HG02763 (cell line): ENCODE measurements around the gene PARD3B.

Source experiments
- ATAC-seq: cut with Tn5 transposase; IDR thresholded peaks from one replicate; pipeline ENCODE4 v1.9.1; 2021; ENCODE audit warnings: mild to moderate bottlenecking, moderate library complexity; ENCODE audit not compliant: unreplicated experiment

The PARD3B gene, protein sequence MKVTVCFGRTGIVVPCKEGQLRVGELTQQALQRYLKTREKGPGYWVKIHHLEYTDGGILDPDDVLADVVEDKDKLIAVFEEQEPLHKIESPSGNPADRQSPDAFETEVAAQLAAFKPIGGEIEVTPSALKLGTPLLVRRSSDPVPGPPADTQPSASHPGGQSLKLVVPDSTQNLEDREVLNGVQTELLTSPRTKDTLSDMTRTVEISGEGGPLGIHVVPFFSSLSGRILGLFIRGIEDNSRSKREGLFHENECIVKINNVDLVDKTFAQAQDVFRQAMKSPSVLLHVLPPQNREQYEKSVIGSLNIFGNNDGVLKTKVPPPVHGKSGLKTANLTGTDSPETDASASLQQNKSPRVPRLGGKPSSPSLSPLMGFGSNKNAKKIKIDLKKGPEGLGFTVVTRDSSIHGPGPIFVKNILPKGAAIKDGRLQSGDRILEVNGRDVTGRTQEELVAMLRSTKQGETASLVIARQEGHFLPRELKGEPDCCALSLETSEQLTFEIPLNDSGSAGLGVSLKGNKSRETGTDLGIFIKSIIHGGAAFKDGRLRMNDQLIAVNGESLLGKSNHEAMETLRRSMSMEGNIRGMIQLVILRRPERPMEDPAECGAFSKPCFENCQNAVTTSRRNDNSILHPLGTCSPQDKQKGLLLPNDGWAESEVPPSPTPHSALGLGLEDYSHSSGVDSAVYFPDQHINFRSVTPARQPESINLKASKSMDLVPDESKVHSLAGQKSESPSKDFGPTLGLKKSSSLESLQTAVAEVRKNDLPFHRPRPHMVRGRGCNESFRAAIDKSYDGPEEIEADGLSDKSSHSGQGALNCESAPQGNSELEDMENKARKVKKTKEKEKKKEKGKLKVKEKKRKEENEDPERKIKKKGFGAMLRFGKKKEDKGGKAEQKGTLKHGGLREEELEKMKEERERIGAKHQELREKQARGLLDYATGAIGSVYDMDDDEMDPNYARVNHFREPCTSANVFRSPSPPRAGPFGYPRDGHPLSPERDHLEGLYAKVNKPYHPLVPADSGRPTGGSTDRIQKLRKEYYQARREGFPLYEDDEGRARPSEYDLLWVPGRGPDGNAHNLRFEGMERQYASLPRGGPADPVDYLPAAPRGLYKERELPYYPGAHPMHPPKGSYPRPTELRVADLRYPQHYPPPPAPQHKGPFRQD (N-terminal part only)

DNA sequence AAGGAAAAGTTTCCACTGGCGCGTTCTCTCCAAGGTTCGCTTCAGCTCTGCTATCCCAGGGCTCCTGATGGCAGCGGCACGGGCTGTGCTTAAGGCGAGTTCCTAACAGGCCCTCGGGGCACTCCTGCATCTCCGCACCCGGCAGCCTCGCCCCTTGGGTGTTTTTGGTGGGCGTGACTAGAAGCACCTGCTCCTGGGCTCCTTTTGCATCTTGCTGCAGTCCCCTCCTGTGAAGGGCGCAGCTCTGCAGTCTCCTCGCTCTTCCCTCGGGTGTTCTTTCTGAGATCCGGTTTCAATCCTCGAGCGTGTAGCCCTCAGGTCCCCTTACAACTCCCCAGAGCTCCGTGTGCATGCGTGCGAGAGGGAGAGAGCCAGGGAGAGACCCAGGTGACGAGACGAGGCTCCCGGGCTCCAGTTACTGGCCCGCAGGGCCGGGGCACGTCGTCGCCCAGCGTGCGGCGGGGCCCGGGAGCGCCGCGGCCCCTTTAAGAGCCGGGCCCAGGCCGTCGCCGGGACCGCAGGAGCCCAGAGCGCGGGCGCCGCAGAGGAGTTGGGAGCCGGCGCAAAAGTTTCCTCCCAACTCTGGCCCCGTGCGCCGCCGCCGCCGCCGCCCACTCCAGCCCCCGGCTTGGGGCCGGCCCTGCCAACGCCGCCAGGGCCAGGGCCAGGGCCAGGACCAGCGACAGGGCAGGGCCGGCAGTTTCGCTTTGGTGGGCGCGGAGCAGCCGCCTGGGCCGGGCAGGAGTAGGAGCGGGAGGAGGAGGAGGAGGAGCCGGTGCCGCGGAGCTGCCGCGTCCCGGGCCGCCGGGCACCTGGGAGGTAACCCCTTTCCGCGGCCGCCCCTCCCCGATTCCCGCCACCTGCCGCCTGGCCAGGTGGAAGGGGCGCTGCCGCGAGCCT is at the start of gene PARD3B:
Gene PARD3B, plus strand, starts transcription at position 515 of the 900 bp plus-strand sequence. CDS start 525 bp downstream, outside the sequence.
- ATAC-seq: peak; percentile 70

DNA sequence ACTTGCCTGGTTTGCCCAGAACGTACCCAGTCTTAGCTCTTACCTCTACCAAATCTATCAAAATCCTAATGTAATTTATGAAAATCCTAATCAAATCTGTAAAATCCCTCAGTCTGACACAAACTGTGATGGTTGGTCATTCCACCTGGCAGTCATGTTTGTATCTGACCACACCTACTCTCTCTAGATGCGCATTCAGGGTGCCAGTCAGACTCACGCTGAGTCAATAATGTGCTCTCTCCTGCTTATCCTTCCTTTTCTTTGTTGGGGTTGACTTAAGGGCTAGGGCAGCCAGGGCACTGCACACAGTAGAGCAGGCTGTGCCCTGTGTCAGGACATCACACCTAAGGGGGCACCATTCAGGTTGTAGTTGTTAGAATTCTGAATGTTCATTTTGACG is 48.5 kb upstream of the PARD3B start:
- no peak for ATAC-seq

DNA sequence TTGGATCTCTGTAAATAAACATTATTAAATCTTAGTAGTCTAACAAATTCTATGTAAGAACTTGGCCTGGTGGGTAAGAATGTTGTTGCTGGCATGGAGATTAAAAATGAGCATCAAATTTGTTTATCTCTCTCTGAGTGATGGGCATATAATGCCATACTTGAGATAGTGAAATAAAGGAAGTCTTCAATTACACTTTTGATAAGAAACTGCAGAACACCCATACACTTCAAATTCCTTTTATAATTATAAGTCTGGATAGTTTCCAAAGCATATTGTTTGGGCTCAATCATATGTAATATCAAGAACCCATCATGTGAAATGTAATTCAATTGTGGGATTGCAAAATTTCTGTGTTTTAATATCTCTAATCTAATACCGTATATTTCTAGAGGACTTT is 47.4 kb upstream of the PARD3B start:
- no peak for ATAC-seq

DNA sequence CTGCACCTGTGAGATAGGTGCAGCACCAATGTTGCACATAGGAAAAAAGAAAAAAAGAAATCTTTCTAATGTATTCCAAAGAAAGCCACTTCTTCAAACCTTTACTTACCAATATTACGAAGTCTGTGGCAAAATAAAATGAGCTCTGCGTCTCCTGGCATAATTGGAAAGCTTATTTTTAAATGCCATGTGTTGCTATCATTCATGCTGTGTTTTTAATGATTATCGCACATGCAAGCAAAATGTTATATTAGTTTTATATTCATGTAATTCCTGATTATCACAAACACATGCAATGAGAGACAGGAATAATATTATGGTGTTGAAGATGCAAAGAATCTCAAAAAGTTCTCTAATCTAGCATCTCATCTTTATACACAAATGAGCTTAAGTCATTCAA is 47.0 kb upstream of the PARD3B start:
- no peak for ATAC-seq

DNA sequence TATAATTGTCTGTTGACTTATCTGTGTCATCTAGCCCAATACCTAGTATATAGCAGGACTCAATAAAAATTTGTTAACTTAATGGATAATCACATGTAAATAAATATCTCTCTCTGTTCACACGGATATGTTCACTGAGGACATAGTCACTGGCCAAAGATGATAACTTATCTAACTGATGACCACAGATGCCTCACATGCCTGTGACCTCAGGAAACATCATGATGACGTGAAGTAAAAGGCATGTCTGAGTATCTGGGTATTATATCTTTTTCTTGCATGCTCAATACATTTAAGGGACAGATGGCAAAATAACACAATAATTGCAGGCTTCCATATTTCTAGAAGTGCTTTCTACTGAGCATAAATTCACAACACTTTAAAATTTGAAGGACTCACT is 41.4 kb upstream of the PARD3B start:
- no peak for ATAC-seq

DNA sequence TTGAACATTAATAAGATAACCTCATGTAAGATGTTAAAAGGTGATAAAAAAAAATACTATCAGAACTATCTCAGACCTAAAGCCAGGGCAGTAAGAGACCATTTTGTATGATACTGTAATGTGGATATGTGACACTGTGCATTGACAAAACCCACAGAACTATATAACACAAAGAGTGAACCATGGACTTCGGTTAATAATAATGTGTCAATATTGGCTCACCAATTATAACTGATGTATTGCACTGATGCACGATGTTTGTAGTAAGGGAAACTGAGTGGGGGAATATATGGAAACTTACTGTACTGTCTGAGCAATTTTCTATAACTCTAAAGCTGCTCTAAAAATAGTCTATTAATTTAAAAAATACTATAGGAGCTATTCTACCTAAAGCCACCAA is 40.7 kb upstream of the PARD3B start:
- ATAC-seq: no peak

DNA sequence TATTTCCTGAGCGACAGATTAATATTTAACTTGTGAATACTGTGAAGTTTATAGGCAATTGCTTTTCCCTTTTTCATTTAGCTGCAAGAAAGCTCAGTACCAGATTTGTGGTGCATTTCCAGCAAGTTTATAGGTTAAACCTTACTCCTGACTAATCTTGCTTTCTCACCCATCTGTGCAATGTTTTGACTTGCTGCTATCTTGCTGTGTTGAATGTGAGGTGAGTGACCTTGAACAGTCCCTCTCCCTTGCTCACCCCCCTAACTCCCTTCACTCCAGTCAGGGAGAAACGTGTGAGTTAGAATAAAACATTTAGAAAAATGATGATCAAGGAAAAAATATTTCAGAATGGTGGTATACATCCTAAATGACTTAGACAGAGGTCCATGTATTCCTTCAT is 39.8 kb upstream of the PARD3B start:
- ATAC-seq: no peak

DNA sequence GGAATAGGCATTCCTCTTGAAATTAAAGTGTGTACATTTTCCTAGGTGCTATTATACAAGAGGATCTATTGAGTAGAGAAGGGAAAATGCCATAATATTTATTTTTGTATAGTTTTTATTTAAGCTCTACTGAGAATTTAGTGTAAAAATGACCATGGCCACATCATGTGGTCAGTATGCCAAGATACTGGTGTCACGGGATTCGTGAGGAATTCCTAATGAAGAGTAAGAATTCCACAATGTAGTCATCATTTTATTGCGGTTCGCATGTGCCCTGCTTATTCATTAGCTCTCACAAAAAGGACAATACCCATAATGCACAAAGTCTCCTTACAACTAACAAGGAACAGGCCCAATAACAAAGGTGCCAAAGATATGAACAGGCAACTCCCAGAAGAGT is 39.3 kb upstream of the PARD3B start:
- no peak for ATAC-seq

DNA sequence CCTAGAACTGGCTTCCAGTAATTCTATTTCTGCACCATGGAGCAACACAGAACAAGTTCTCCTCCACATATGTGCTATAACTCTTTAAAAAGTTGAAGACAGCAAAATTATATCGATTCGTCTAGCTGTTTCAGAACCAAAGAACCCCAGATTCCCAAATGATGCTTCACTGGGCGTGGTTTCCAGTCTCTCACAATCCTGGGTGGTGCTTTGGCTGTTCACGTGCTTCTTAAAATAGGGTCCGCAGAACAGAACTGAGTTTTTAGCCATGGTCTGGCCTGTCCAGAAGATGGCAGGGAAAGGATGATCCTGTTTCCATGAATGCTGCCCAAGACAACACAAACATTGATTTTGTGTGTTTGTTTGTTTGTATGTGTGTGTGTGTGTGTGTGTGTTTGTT is 37.6 kb upstream of the PARD3B start:
- no peak for ATAC-seq

DNA sequence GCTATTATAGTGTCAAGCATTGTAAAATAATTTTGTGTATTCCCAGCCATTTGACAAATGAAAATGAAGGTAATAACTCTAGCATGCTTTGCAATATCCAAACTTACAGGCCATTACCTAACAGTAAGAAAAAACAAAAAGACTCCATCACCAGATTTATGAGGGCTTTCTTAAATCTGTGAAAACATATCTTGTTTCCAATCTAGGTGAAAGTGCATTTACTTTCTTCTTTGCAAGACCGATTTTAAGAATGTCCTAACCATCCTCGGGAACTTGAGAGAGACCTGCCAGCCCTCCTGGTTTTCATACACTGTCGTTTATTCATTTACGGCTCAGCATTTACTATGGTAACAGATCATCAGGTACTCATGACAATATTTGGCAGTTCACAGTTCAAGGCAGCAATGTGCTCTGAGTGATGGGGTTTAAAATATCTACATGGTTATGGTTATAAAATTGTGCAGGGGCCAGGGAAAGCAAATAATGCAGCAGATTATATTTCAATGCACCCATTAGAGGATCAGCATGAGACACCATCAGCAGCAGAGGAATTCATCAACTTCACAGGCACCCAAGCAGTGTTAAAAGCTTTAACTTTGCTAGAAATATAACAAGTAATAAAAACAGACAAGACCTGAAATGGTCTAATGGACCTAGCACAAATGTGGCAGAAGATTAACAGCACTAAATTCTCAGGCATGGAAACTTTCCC is 34.4 kb upstream of the PARD3B start:
- ATAC-seq: no peak

DNA sequence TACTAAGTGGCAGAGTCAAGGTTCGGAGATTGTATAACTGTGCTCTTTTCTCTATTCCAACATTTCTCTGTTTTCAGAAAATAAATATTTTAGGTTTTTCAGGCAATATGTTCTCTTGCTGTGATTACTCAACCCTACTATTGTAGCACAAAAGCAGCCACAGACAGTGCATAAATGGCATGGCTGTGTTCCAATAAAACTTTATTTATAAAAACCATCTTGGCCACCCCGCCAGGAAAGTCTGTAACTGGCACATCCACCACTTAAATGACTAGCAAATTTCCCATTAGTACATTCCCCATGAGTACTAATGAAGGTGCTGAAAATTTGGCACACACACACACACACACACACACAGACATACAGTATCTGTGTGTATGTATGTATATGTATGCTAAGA is 30.8 kb upstream of the PARD3B start:
- ATAC-seq: no peak

DNA sequence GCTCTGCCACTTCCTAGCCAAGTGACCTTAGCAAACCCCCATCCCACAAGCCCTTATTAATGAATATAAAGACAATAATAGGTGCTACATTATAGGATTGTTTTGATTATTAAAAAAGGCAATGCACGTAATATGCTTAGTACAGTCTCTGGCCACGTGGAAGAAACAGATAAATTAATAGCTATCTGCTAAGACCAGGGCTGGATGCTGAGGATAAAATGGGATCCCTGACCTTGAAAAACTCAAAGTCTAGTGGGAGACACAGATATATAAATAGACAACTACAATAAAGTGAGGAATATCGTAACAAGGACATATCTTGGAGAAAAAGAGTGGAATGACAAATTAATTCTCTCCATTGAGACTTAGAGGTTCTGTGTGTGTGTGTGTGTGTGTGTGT is 29.9 kb upstream of the PARD3B start:
- ATAC-seq: no peak

DNA sequence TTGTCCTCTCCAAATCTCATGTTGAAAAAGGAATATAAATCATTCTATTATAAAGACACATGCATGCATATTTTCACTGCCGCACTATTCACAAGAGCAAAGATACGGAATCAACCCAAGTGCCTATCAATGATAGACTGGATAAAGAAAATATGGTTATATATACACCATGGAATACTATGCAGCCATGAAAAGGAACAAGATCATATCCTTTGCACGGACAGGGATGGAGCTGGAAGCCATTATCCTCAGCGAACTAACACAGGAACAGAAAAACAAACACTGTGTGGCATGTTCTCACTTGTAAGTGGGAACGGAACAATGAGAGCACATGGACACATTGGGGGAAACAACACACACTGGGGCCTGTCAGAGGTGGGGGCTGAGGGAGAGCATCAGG is 28.1 kb upstream of the PARD3B start:
- ATAC-seq: no peak

DNA sequence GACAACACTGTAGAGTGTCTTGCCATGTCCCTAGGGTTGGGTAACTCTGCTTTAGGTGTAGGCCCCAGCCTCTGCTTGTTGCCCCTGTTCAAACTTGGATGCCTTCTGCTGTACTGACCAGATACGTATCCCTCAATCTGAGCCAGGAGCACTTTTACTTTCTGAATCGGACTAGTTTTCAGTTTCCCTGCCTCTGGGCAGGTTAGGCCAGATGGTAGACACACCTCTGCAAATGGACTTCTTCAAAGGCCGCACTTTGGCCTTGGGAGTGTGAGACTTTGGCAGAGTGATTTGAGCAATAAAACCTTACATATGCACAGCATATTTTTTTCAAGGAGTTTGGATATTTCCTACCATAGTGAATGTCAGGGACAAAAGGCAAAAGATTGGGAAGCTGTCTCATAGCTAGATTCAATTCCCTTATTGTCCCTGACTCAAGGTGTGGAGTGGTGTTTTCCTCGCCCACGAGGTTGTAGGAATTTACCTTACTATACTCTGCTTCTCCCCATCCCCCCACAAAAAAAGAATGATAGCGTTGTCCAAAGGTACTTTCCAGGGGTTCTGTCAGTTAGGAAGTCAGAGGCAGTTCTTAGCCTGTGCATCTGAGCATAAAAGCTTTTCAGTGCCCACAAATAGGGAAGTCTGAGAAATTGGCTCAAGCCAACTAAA is 15.3 kb upstream of the PARD3B start:
- no peak for ATAC-seq

DNA sequence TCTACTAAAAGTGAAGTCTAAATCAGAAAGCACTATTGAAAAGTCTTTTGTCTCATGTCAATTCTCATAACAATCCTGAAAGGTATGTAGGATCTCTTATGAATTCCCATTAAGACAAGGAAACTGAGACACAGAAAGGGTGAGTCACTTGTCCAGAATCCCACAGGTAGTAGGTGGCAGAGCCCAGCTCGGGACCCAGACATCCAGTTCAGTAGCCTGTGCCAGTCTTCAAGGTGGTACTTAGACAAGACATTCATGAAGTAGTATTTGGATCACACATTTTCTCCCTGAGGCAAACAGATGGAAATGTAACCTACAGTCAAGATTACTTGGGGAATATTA is 14.8 kb upstream of the PARD3B start:
- ATAC-seq: no peak

DNA sequence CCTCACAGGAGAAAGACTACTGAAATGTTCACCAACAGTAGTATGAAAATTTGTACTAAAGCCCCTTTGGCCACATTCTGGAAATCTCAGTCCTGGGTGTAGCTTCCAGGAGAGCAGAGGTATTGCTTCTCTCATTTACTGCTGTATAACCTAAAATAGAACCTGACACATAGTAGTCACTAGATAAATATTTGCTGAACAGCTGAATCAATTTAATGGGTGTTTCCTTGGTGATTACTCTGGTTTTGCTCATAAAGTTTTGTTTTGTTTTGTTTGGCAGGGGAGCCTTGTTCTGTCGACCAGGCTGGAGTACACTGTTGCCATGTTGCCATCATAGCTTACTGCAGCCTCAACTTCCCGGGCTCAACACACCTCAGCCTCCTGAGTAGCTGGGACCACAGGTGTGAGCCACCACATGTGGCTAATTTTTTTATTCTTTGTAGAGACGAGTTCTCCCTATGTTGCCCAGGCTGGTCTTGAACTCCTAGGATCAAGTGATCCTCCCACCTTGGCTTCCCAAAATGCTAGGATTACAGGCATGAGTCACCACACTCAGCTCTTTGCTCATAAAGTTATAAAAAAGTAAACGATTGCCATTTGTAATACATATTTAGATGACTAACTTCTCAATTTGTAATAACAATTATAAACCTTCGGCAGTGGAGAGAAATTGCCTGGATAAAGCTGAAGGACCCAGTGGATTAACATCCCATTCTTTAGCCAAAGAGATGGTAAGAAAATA is 11.5 kb upstream of the PARD3B start:
- ATAC-seq: no peak

DNA sequence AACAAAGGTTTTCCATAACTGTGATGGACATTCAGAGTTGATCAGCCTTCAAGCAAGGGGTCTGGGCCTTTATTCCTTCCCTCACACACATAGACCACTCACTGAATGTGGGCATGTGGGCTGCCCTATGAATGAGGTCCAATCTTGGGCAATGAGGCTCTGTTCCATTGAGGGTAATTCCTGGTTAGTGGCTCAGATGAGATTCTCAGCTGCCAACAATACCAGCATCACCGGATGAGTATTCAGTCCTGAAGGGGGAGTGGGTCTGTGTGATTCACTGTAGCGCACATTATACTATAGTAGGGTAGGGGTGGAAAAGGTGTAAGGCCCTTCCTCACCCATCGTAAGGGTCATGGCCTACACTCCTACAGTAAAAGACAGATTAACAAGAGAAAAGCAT is 9.9 kb upstream of the PARD3B start:
- ATAC-seq: no peak

DNA sequence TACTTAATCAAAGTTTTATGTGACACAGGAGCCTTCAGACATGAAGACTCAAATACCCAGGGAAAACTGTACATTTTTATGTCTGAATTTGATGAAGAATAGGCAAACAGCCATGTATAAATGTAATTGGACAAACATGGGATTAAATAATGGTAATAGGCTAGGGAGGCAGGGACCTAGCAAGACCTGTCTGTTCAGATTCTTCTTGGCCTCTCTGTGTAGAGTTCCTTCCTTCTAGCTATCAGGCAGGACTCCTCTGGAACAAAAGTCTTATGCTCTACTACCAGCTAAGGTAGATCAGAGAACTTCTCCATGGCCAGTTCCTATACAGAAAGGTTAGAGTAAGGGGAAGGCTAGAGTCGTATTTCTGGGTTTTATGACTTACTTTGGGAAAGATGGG is 9.5 kb upstream of the PARD3B start:
- no peak for ATAC-seq
